Fibroblast of skin of left biceps (primary cell): ENCODE data around the gene HMGXB4.
"Not testable (repeated sequence)": the region's sequence is repeated elsewhere in the genome, so short reads cannot be mapped to it uniquely, and the experiment has no call there.

Experiments used
- DNase-seq, 2 experiments: peaks; one replicate each; pipeline ENCODE4 v3.0.0-alpha.2; 2013; ENCODE audit warnings: low read depth in 2 of 2

Gene HMGXB4

GRCh38 chr22:35257321-35258190 is at the start of gene HMGXB4:
Gene HMGXB4, plus strand, starts transcription at chr22:35257493. Its CDS starts 4,898 bp downstream, at chr22:35262391.
- peak; percentile 64 for DNase-seq

GRCh38 chr22:35208003-35208402 is 49.3 kb upstream of the HMGXB4 start:
- DNase-seq, result no peak

GRCh38 chr22:35209203-35209602 is 48.1 kb upstream of the HMGXB4 start:
- DNase-seq, result no peak

GRCh38 chr22:35212009-35212408 is 45.3 kb upstream of the HMGXB4 start:
- no peak for DNase-seq

- no peak for DNase-seq
Measured at GRCh38 chr22:35212996-35213395, 44.3 kb upstream of the HMGXB4 start.

GRCh38 chr22:35214968-35215367 is 42.3 kb upstream of the HMGXB4 start:
- no peak for DNase-seq

- DNase-seq, result no peak
Measured at GRCh38 chr22:35215993-35216392, 41.3 kb upstream of the HMGXB4 start.

GRCh38 chr22:35217527-35217926 is 39.8 kb upstream of the HMGXB4 start:
- no peak for DNase-seq

GRCh38 chr22:35218079-35218478 is 39.2 kb upstream of the HMGXB4 start:
- no peak for DNase-seq

- peak; percentile 12 to 19 for DNase-seq
Measured at GRCh38 chr22:35219012-35219411, 38.3 kb upstream of the HMGXB4 start.

GRCh38 chr22:35220221-35220620 is 37.1 kb upstream of the HMGXB4 start:
- no peak for DNase-seq

GRCh38 chr22:35225010-35225409 is 32.3 kb upstream of the HMGXB4 start:
- DNase-seq, result no peak

- no peak for DNase-seq
Measured at GRCh38 chr22:35226958-35227647, 30.2 kb upstream of the HMGXB4 start.

GRCh38 chr22:35229865-35230264 is 27.4 kb upstream of the HMGXB4 start:
- DNase-seq, result no peak

GRCh38 chr22:35230417-35230816 is 26.9 kb upstream of the HMGXB4 start:
- DNase-seq, result no peak

- DNase-seq, result no peak
Measured at GRCh38 chr22:35230839-35231584, 26.3 kb upstream of the HMGXB4 start.

GRCh38 chr22:35231585-35232084 is 25.7 kb upstream of the HMGXB4 start:
- peak in 1 of 2 experiments; percentile 5 for DNase-seq

GRCh38 chr22:35238749-35239148 is 18.5 kb upstream of the HMGXB4 start:
- not testable (repeated sequence) for DNase-seq

- DNase-seq, result not testable (repeated sequence)
Measured at GRCh38 chr22:35244507-35244906, 12.8 kb upstream of the HMGXB4 start.

GRCh38 chr22:35250156-35250555 is 7.1 kb upstream of the HMGXB4 start:
- DNase-seq, result no peak

GRCh38 chr22:35253946-35254345 is 3.3 kb upstream of the HMGXB4 start:
- DNase-seq, result no peak

- no peak for DNase-seq
Measured at GRCh38 chr22:35257002-35257320, 332 bp upstream of the HMGXB4 start.
